Neural cell (in vitro differentiated cells): ENCODE data around the gene SH3BP4.

ENCODE experiments used
- CTCF ChIP-seq: fragments of 450-650 bp; IDR thresholded peaks from 2 replicates; pipeline ENCODE4 v1.5.1; 2014; ENCODE audit warnings: antibody characterized with exemption, mild to moderate bottlenecking, moderate library complexity; ENCODE audit not compliant: poor library complexity, severe bottlenecking
- EP300 ChIP-seq: fragments of 450-650 bp; conservative IDR thresholded peaks from 2 replicates; pipeline ENCODE4 v1.6.1; 2014; ENCODE audit warnings: antibody characterized with exemption, mild to moderate bottlenecking, moderate library complexity; ENCODE audit not compliant: poor library complexity, severe bottlenecking
- EZH2 ChIP-seq: fragments of 200-600, 300-800 bp; shearing (Covaris generic), sonication (generic); IDR thresholded peaks from 2 replicates; pipeline ENCODE4 v1.6.1; 2014; ENCODE audit warnings: antibody characterized with exemption, low read length, borderline replicate concordance, mild to moderate bottlenecking; ENCODE audit not compliant: insufficient read depth, poor library complexity, severe bottlenecking
- MXI1 ChIP-seq: fragments of 450-650 bp; conservative IDR thresholded peaks from 2 replicates; pipeline ENCODE4 v1.6.1; 2014; ENCODE audit warnings: antibody characterized with exemption, mild to moderate bottlenecking; ENCODE audit not compliant: poor library complexity, severe bottlenecking
- POLR2AphosphoS5 ChIP-seq: IDR thresholded peaks from 2 replicates; pipeline ENCODE4 v1.6.1; 2012
- SMC3 ChIP-seq: fragments of 450-650 bp; conservative IDR thresholded peaks from 2 replicates; pipeline ENCODE4 v1.6.1; 2014; ENCODE audit warnings: antibody characterized with exemption, mild to moderate bottlenecking, moderate library complexity; ENCODE audit not compliant: poor library complexity
- TAF1 ChIP-seq: IDR thresholded peaks from 2 replicates; pipeline ENCODE4 v1.6.1; 2012; ENCODE audit warnings: low read depth
- TF ChIP-seq, protein P1 (sequence below): IDR thresholded peaks from 2 replicates; pipeline ENCODE4 v1.6.1; 2012; ENCODE audit warnings: borderline replicate concordance

DNA sequence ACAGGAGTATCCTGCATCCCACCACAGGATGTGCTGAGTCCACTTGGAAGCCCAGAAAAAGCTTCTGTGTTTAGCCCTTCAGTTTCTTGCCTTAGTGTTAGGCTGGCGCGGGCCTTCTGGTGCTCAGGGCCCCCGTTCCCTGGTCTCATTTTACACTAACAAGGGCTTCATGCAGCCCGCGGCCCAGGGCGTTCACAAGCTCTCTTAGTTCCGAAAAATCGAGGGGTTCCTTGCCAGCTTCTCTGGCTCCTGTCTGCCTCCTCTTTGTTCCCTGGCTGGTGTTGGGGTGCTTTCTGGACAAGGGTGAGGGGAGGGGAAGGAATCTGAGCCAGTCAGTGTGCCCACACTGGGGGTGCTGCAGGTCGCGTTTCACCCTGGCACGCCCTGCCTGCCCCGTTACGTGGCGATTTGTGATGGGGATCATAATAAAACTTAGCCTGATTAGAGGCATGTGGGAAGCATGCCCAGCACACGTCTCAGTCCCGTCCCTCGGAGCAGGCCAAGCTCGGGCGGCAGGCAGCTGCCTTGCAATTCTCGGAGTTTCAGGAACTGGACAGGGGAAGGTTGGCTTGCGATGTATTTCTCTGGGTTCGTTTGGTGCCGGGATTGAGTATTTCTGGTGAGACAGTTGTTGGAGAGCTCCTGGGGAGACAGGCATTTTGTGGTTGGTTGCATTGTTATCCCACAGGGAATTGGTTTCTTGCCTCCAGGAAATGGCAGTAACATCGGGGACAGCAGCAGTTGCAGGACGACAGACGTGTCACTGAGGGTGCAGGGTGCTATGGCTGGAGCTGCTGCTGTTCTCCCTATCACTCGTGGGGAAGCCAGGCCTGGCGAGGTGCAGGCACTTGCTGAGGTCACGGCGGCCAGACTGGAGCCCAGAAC is 22.9 kb downstream of the SH3BP4 start:
- TF ChIP-seq SMC3 (no peak), EP300 (no peak), CTCF (no peak), TAF1 (no peak), POLR2AphosphoS5 (no peak), EZH2 (no peak), MXI1 (no peak)
- TF ChIP-seq, protein P1, sequence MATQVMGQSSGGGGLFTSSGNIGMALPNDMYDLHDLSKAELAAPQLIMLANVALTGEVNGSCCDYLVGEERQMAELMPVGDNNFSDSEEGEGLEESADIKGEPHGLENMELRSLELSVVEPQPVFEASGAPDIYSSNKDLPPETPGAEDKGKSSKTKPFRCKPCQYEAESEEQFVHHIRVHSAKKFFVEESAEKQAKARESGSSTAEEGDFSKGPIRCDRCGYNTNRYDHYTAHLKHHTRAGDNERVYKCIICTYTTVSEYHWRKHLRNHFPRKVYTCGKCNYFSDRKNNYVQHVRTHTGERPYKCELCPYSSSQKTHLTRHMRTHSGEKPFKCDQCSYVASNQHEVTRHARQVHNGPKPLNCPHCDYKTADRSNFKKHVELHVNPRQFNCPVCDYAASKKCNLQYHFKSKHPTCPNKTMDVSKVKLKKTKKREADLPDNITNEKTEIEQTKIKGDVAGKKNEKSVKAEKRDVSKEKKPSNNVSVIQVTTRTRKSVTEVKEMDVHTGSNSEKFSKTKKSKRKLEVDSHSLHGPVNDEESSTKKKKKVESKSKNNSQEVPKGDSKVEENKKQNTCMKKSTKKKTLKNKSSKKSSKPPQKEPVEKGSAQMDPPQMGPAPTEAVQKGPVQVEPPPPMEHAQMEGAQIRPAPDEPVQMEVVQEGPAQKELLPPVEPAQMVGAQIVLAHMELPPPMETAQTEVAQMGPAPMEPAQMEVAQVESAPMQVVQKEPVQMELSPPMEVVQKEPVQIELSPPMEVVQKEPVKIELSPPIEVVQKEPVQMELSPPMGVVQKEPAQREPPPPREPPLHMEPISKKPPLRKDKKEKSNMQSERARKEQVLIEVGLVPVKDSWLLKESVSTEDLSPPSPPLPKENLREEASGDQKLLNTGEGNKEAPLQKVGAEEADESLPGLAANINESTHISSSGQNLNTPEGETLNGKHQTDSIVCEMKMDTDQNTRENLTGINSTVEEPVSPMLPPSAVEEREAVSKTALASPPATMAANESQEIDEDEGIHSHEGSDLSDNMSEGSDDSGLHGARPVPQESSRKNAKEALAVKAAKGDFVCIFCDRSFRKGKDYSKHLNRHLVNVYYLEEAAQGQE, result no peak
